CD14-positive monocyte (primary cell): Measurements from ENCODE around the gene TNIP3. TPM values are rescaled to one million over a fixed set of nuclear protein-coding genes. Genes with fewer than 3 reads are reported as not detected.
"Not testable (repeated sequence)": the region's sequence is repeated elsewhere in the genome, so short reads cannot be mapped to it uniquely, and the experiment has no call there.

ENCODE experiments used
- DNase-seq, 3 donors: peaks; one replicate each; pipeline ENCODE4 v3.0.0-alpha.2; 2011 to 2022
- H2AFZ ChIP-seq: 2 replicates; pipeline ENCODE4 v1.6.0; 2012; ENCODE audit warnings: mild to moderate bottlenecking, low read depth, low read length, inconsistent platforms; ENCODE audit not compliant: insufficient read depth, poor library complexity, severe bottlenecking
- H3K27ac ChIP-seq, 2 donors: 1 replicate in 1 of 2; 2 replicates in 1 of 2; pipeline ENCODE4 v1.5.1; 2012 to 2013; ENCODE audit warnings: low read length in 2 of 2, control low read depth in 1 of 2, inconsistent platforms in 1 of 2, low read depth in 1 of 2, mild to moderate bottlenecking in 1 of 2
- H3K27me3 ChIP-seq, 2 donors: one replicate each; pipeline versions ENCODE4 v1.6.0 to v1.6.1; 2011 to 2013; ENCODE audit warnings: low read length in 2 of 2; ENCODE audit not compliant: control insufficient read depth in 2 of 2, insufficient read depth in 2 of 2
- H3K36me3 ChIP-seq, 2 donors: replicated peaks in 1 of 2; 1 replicate in 1 of 2; 2 replicates in 1 of 2; pipeline versions ENCODE4 v1.5.1 to v1.6.1; 2012 to 2013; ENCODE audit warnings: low read length in 2 of 2, control low read depth in 1 of 2, inconsistent platforms in 1 of 2, mild to moderate bottlenecking in 1 of 2; ENCODE audit not compliant: insufficient read depth in 2 of 2, control insufficient read depth in 1 of 2
- H3K4me1 ChIP-seq, 2 donors: 1 replicate in 1 of 2; 2 replicates in 1 of 2; pipeline versions ENCODE4 v1.5.1 to v1.6.1; 2012 to 2013; ENCODE audit warnings: low read length in 2 of 2, control low read depth in 1 of 2, inconsistent platforms in 1 of 2, mild to moderate bottlenecking in 1 of 2, moderate library complexity in 1 of 2; ENCODE audit not compliant: insufficient read depth in 2 of 2, control insufficient read depth in 1 of 2
- H3K4me2 ChIP-seq: replicated peaks from 2 replicates; pipeline ENCODE3; 2012; ENCODE audit warnings: low read length, moderate library complexity, mild to moderate bottlenecking; ENCODE audit not compliant: poor library complexity, severe bottlenecking; ENCODE audit errors: extremely low read depth
- H3K4me3 ChIP-seq, 3 experiments: fragments of 200-600 bp in 1 of 3; sonication (generic) in 1 of 3; replicated peaks in 1 of 3; 1 replicate in 2 of 3; 2 replicates in 1 of 3; pipeline ENCODE4 v1.5.1; 2011 to 2013; ENCODE audit warnings: low read length in 3 of 3, mild to moderate bottlenecking in 3 of 3, control low read depth in 2 of 3, low read depth in 2 of 3, inconsistent platforms in 1 of 3, moderate library complexity in 1 of 3
- H3K79me2 ChIP-seq: 2 replicates; pipeline ENCODE4 v1.6.0; 2012; ENCODE audit warnings: mild to moderate bottlenecking, control low read depth, inconsistent platforms, low read length, moderate library complexity; ENCODE audit not compliant: insufficient read depth
- H3K9ac ChIP-seq: 2 replicates; pipeline ENCODE4 v1.6.0; 2017; ENCODE audit warnings: low read length, mild to moderate bottlenecking; ENCODE audit not compliant: insufficient read depth, poor library complexity, severe bottlenecking
- H3K9me3 ChIP-seq, 2 donors: replicated peaks in 1 of 2; 1 replicate in 1 of 2; 2 replicates in 1 of 2; pipeline versions ENCODE4 v1.5.1 to v1.6.1; 2012 to 2013; ENCODE audit warnings: low read length in 2 of 2, control low read depth in 1 of 2; ENCODE audit not compliant: control insufficient read depth in 1 of 2, insufficient read depth in 1 of 2
- H4K20me1 ChIP-seq: 2 replicates; pipeline ENCODE4 v1.6.0; 2012; ENCODE audit warnings: mild to moderate bottlenecking, low read length, control low read depth, moderate library complexity; ENCODE audit not compliant: insufficient read depth
- H3K27ac Mint-ChIP-seq, 7 donors: one replicate each; pipeline ENCODE4 v1.8.0; 2020; ENCODE audit warnings: mild to moderate bottlenecking in 7 of 7, mixed read lengths in 7 of 7, moderate library complexity in 6 of 7, inconsistent platforms in 2 of 7
- H3K27me3 Mint-ChIP-seq, 3 donors: one replicate each; pipeline ENCODE4 v1.8.0; 2021 to 2022; ENCODE audit warnings: low read depth in 3 of 3, mild to moderate bottlenecking in 3 of 3, mixed read lengths in 3 of 3, moderate library complexity in 3 of 3, inconsistent platforms in 1 of 3
- H3K36me3 Mint-ChIP-seq, 2 donors: one replicate each; pipeline ENCODE4 v1.8.0; 2020; ENCODE audit warnings: mixed read lengths in 2 of 2, inconsistent platforms in 1 of 2, mild to moderate bottlenecking in 1 of 2
- H3K4me1 Mint-ChIP-seq: one replicate; pipeline ENCODE4 v1.8.0; 2020; ENCODE audit warnings: mild to moderate bottlenecking, mixed read lengths
- H3K4me3 Mint-ChIP-seq, 2 donors: one replicate each; pipeline ENCODE4 v1.8.0; 2020; ENCODE audit warnings: mild to moderate bottlenecking in 2 of 2, mixed read lengths in 2 of 2, moderate library complexity in 1 of 2
- H3K9me3 Mint-ChIP-seq, 7 donors: one replicate each; pipeline ENCODE4 v1.8.0; 2020 to 2022; ENCODE audit warnings: mixed read lengths in 7 of 7, mild to moderate bottlenecking in 6 of 7, moderate library complexity in 6 of 7, inconsistent platforms in 2 of 7
- WGBS: methylation state at CpG from one replicate; pipeline ENCODE4 v1.1.5; 2013; ENCODE audit warnings: missing lambda C conversion rate; ENCODE audit not compliant: insufficient coverage; 5-methylcytosine and 5-hydroxymethylcytosine counted together
- intact Hi-C, 2 donors: fragments of 100-400 bp; cut with micrococcal nuclease; formaldehyde crosslinking; loops; one replicate each; pipeline versions ENCODE4 v1.15.0 to v1.15.1; 2023
- polyA plus RNA-seq, 3 donors: library from polyadenylated mRNA; depleted of rRNA in 1 of 3; unstranded in 2 of 3; stranded (reverse) in 1 of 3; fragments of 300-500 nt in 2 of 3; fragments of >200 nt in 1 of 3; fragmentation: Illumina TruSeq in 2 of 3; gene quantifications; 1 replicate in 2 of 3; 2 replicates in 1 of 3; pipeline ENCODE4 v1.2.3, GENCODE V29; 2012 to 2021
- TF ChIP-seq, protein P1 (sequence below): fragments of 200-600 bp; IDR thresholded peaks from one replicate; pipeline ENCODE4 v1.8.0; 2022; ENCODE audit warnings: antibody characterized with exemption, mild to moderate bottlenecking

TNIP3 gene
- polyA plus RNA-seq, 3 donors, result 0.20 TPM; not detected in 2

DNA sequence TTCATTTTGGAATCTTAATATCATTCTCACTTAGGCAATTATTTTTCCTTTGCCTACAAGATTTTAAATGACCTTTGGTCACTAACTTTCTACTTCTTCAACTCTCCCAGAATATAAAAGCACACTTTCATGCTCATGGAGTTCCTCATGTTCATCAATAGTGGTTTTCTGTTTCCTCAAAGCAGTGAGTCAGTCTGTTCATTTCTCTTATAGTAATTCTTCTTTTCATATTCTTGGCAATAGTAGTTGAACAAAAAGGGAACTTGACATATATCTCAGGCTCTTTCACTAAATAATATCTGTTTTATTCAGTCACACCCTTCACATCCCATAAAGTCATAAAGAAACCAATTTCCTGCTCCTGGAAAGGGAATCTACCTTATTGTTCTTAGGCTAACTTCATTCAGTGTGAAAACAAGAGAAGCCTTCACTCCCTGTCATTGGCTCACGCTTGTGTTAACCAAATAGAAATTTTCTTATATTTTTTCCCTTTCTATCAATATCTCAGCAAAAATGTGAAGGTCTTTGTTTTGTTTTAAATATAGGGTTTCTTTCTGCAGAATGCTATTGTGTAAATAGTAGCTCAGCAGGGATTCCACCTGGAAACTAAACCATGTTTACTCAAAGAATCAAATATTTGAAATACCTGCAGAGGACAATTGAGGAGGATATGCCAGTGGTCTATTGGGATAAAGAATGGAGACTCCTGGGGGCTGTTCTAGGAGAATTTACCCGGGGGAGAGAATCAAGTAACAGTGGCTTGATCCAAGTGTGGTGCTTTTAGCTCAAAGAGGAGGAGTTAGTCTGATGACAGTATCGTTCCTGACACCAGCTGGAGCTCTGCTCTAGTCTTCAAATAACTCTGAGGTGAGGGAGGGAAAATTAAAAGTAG, 13.4 kb upstream of the TNIP3 start:
- H4K20me1 ChIP-seq, result no peaks in the 10 kb centered on the region
- TF ChIP-seq, protein P1, sequence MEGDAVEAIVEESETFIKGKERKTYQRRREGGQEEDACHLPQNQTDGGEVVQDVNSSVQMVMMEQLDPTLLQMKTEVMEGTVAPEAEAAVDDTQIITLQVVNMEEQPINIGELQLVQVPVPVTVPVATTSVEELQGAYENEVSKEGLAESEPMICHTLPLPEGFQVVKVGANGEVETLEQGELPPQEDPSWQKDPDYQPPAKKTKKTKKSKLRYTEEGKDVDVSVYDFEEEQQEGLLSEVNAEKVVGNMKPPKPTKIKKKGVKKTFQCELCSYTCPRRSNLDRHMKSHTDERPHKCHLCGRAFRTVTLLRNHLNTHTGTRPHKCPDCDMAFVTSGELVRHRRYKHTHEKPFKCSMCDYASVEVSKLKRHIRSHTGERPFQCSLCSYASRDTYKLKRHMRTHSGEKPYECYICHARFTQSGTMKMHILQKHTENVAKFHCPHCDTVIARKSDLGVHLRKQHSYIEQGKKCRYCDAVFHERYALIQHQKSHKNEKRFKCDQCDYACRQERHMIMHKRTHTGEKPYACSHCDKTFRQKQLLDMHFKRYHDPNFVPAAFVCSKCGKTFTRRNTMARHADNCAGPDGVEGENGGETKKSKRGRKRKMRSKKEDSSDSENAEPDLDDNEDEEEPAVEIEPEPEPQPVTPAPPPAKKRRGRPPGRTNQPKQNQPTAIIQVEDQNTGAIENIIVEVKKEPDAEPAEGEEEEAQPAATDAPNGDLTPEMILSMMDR, result no peak
- H3K36me3 ChIP-seq, result no peaks in the 10 kb centered on the region
- Mint-ChIP-seq H3K9me3 (no peaks in the 10 kb centered on the region), H3K4me3 (peak overlapping the region; percentile 32 to 74), H3K27me3 (peaks cover 0 to 2% (median 2%) of the 10 kb centered on the region in 3 donors), H3K27ac (peak overlapping the region; percentile 34 to 90 (median 83)), H3K36me3 (peaks cover 0 to 2% of the 10 kb centered on the region in 2 donors), H3K4me1 (peaks cover 47% of the 10 kb centered on the region)
- intact Hi-C loops, result loop anchor here in 1 of 2 donors (10.0 kb wide), 1 partner anchor 77 kb away; no protein-coding TSS in a partner anchor
- peaks cover 30 to 40% of the 10 kb centered on the region in 2 donors for H3K4me1 ChIP-seq
- peak overlapping the region in 1 of 3 experiments; percentile 53 for H3K4me3 ChIP-seq
- H3K9me3 ChIP-seq, result no peaks in the 10 kb centered on the region
- H3K4me2 ChIP-seq, result peak overlapping the region; percentile 63
- no peak overlapping the region for H3K9ac ChIP-seq
- no peaks in the 10 kb centered on the region for H3K79me2 ChIP-seq
- H3K27ac ChIP-seq, result peak overlapping the region in 1 of 2 donors; percentile 70
- H3K27me3 ChIP-seq, result no peaks in the 10 kb centered on the region
- H2AFZ ChIP-seq, result no peak overlapping the region
- peak; percentile 59 to 74 (median 68) for DNase-seq
- WGBS, result 50% methylated on average over 1 of the region's 3 CpGs

GRCh38 chr4:121176082-121176934, 12.2 kb upstream of the TNIP3 start:
- peak in 2 of 3 donors; percentile 27 to 29 for DNase-seq
- TF ChIP-seq, protein P1, result no peak
- peaks cover 39% of the 10 kb centered on the region for H3K4me1 Mint-ChIP-seq
- Histone ChIP-seq H3K4me2 (peak overlapping the region; percentile 63), H3K9me3 (no peaks in the 10 kb centered on the region), H2AFZ (no peak overlapping the region), H3K4me1 (peaks cover 24 to 29% of the 10 kb centered on the region in 2 donors), H3K36me3 (no peaks in the 10 kb centered on the region), H3K79me2 (no peaks in the 10 kb centered on the region), H3K4me3 (peak overlapping the region in 1 of 3 experiments; percentile 53), H4K20me1 (no peaks in the 10 kb centered on the region), H3K27me3 (no peaks in the 10 kb centered on the region), H3K9ac (no peak overlapping the region), H3K27ac (peak overlapping the region in 1 of 2 donors; percentile 70)
- intact Hi-C loops, result loop anchor here in 1 of 2 donors (10.0 kb wide), 1 partner anchor 78 kb away; no protein-coding TSS in a partner anchor
- H3K9me3 Mint-ChIP-seq, result no peaks in the 10 kb centered on the region
- H3K27me3 Mint-ChIP-seq, result peaks cover 0 to 2% (median 2%) of the 10 kb centered on the region in 3 donors
- peak overlapping the region; percentile 34 to 90 (median 83) for H3K27ac Mint-ChIP-seq
- H3K4me3 Mint-ChIP-seq, result no peak overlapping the region
- WGBS, result 100% methylated on average over 2 of the region's 3 CpGs
- peaks cover 0 to 2% of the 10 kb centered on the region in 2 donors for H3K36me3 Mint-ChIP-seq

DNA sequence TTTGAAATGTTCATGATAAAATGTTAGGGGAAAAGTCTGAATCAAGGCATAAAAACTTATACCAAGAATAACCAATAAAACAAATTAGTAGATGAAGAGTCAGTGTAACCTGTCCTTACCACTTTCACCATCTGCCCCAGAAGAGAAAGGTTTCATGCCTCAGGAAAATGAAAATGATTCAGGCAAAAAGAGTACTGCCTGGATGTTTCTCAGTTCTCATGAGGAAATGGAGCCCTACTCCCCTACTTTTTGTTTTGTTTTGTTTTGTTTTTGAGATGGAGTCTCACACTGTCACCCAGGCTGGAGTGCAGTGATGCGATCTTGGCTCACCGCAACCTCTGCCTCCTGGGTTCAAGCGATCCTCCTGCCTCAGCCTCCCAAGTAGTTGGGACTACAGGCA, 7.4 kb upstream of the TNIP3 start:
- not testable (repeated sequence) for H3K27ac Mint-ChIP-seq, H4K20me1 ChIP-seq, H3K9ac ChIP-seq, H2AFZ ChIP-seq, H3K27ac ChIP-seq, DNase-seq, H3K9me3 ChIP-seq, H3K27me3 Mint-ChIP-seq, H3K4me3 Mint-ChIP-seq, H3K36me3 Mint-ChIP-seq, H3K79me2 ChIP-seq, H3K4me3 ChIP-seq, H3K9me3 Mint-ChIP-seq, H3K27me3 ChIP-seq, H3K4me2 ChIP-seq, H3K36me3 ChIP-seq
- peaks cover 30% of the 10 kb centered on the region for H3K4me1 Mint-ChIP-seq
- intact Hi-C loops, result loop anchor here in 1 of 2 donors (10.0 kb wide), 1 partner anchor 83 kb away; no protein-coding TSS in a partner anchor
- peaks cover 28 to 32% of the 10 kb centered on the region in 2 donors for H3K4me1 ChIP-seq
- 100% methylated on average over 3 of the region's 3 CpGs for WGBS
